Duodenal mucosa (tissue), 2 donors: ENCODE data around the gene KCNIP1.
"Not testable (repeated sequence)": the region's sequence is repeated elsewhere in the genome, so short reads cannot be mapped to it uniquely, and the experiment has no call there.

Experiments
- H3K27ac ChIP-seq: one replicate; pipeline ENCODE4 v1.7.0; 2013; ENCODE audit warnings: low read depth, low read length
- H3K27me3 ChIP-seq, 2 donors: one replicate each; pipeline ENCODE4 v1.7.0; 2013; ENCODE audit warnings: low read length in 2 of 2, control low read depth in 1 of 2; ENCODE audit not compliant: insufficient read depth in 2 of 2, control insufficient read depth in 1 of 2
- H3K36me3 ChIP-seq, 2 donors: one replicate each; pipeline ENCODE4 v1.7.0; 2013; ENCODE audit warnings: low read length in 2 of 2, control low read depth in 1 of 2; ENCODE audit not compliant: insufficient read depth in 2 of 2, control insufficient read depth in 1 of 2
- H3K4me1 ChIP-seq, 2 donors: one replicate each; pipeline ENCODE4 v1.7.0; 2013; ENCODE audit warnings: low read length in 2 of 2, control low read depth in 1 of 2; ENCODE audit not compliant: insufficient read depth in 2 of 2, control insufficient read depth in 1 of 2
- H3K4me3 ChIP-seq, 2 donors: one replicate each; pipeline ENCODE4 v1.7.0; 2013; ENCODE audit warnings: low read length in 2 of 2, low read depth in 1 of 2
- H3K9ac ChIP-seq, 2 donors: one replicate each; pipeline ENCODE4 v1.7.0; 2013; ENCODE audit warnings: low read length in 2 of 2, low read depth in 1 of 2
- H3K9me3 ChIP-seq, 2 donors: one replicate each; pipeline ENCODE4 v1.7.0; 2013; ENCODE audit warnings: low read length in 2 of 2, control low read depth in 1 of 2; ENCODE audit not compliant: control insufficient read depth in 1 of 2

Gene KCNIP1

GRCh38 chr5:170545313-170545712 is 41.5 kb downstream of the KCNIP1 start:
- no peaks in the 10 kb centered on the region for H3K4me1 ChIP-seq

GRCh38 chr5:170545811-170546210 is 42.0 kb downstream of the KCNIP1 start:
- H3K27ac ChIP-seq = no peak overlapping the region
- H3K27me3 ChIP-seq = peaks cover 0 to 2% of the 10 kb centered on the region in 2 donors
- H3K9me3 ChIP-seq = peaks cover 0 to 2% of the 10 kb centered on the region in 2 donors
- no peaks in the 10 kb centered on the region for H3K4me1 ChIP-seq
- no peaks in the 10 kb centered on the region for H3K36me3 ChIP-seq
- H3K9ac ChIP-seq = no peak overlapping the region
- H3K4me3 ChIP-seq = no peak overlapping the region

More at GRCh38 chr5:170545313-170545712, 41.5 kb downstream of the KCNIP1 start:
- Histone ChIP-seq H3K9me3 (peaks cover 0 to 2% of the 10 kb centered on the region in 2 donors), H3K36me3 (no peaks in the 10 kb centered on the region), H3K4me3 (no peak overlapping the region), H3K27me3 (peaks cover 0 to 2% of the 10 kb centered on the region in 2 donors), H3K9ac (no peak overlapping the region), H3K27ac (no peak overlapping the region)

DNA sequence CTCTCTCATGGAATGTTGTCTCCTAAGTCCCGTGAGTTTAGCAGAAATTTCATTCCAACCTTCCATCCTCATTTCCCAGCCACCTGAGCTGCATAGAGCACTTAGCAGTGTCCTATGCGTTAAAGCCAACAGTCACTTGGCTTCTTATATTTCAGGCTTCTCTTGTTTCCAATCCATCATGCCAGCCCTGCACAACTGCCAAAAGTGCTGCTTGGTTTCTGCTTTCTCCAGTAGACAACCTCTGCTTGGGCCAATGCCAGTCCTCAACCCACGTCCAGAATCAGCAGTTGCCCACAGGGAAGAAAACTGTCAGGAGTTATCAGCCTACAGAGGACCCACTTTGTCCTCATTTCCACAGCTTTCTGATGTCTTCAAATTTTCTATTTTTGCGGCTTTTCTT is 42.5 kb downstream of the KCNIP1 start:
- Histone ChIP-seq H3K4me1 (no peaks in the 10 kb centered on the region), H3K9me3 (peaks cover 0 to 2% of the 10 kb centered on the region in 2 donors), H3K36me3 (no peaks in the 10 kb centered on the region), H3K4me3 (no peak overlapping the region), H3K9ac (no peak overlapping the region), H3K27me3 (peaks cover 0 to 2% of the 10 kb centered on the region in 2 donors), H3K27ac (no peak overlapping the region)

- H3K9me3 ChIP-seq, H3K9ac ChIP-seq, H3K4me1 ChIP-seq, H3K36me3 ChIP-seq, H3K4me3 ChIP-seq, H3K27me3 ChIP-seq, H3K27ac ChIP-seq: not testable (repeated sequence)
Measured at GRCh38 chr5:170550382-170550781, 46.6 kb downstream of the KCNIP1 start.

DNA sequence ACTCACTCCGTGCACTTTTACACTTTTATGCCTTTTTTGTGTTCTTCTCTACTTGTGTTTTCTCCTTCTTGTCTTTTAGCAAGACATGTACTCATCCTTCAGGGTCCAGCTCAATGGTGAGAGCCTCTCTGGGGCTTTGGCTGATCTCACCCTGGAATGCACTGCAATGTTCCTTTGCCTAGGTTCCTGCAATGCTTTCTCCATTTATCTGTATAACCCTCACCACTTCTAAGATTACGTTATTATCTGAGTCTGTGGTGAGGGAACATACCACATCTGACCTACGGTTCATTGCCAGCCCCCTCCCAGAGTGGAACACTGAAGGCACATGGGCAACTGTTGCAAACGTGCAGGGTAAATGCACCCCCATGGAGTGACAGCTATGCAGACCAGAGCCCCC is 47.3 kb downstream of the KCNIP1 start:
- no peak overlapping the region for H3K4me3 ChIP-seq
- H3K27ac ChIP-seq = no peak overlapping the region
- H3K9ac ChIP-seq = no peak overlapping the region
- H3K36me3 ChIP-seq = no peaks in the 10 kb centered on the region
- H3K4me1 ChIP-seq = peaks cover 0 to 4% of the 10 kb centered on the region in 2 donors
- H3K9me3 ChIP-seq = no peaks in the 10 kb centered on the region
- H3K27me3 ChIP-seq = peaks cover 0 to 7% of the 10 kb centered on the region in 2 donors

DNA sequence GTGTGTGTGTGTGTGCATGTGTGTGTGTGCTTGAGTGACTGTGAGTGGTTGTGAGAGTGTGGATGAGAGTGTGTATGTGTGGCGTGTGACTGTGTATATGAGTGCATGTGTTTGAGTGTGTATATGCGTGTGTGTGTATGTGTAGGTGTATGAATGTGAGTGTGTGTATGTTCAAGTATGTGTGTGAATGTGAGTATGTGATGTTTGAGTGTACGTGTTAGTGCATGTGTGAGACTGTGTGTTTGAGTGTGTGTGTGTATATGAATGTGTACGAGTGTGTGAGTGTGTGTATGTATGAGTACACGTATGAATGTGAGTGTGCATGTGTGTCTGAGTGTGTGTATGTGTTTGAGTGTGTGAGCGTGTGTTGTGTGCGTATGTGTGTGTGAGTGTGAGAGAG is 47.8 kb downstream of the KCNIP1 start:
- Histone ChIP-seq H3K27ac (no peak overlapping the region), H3K4me1 (peaks cover 0 to 4% of the 10 kb centered on the region in 2 donors), H3K27me3 (peaks cover 0 to 5% of the 10 kb centered on the region in 2 donors), H3K9ac (no peak overlapping the region), H3K4me3 (no peak overlapping the region), H3K9me3 (no peaks in the 10 kb centered on the region), H3K36me3 (no peaks in the 10 kb centered on the region)

DNA sequence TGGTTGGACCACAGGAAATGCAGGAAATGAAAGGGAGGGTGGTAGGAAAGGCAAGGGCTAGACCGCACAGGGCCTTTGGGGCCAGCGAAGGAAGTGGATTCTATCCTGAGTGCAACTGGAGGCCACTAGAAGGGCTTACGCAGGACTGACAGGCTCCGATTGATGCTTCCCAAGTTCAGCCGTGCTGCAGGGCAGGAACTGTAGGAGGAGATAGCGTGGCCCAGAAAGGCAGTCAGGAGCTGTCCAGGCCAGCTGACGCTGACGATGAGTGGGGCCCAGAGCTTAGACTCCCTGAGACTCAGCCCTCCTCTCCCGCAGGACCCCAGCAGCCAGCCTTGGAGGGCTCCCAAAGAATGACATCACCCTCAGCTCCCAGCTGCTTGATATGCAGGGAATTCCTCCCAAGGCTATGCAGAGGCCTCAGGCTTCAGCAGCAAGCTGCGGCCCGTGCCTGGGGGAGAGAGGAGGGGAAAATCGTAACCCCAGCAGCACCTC is 48.8 kb downstream of the KCNIP1 start:
- no peak overlapping the region for H3K9ac ChIP-seq
- H3K27me3 ChIP-seq = peaks cover 0 to 5% of the 10 kb centered on the region in 2 donors
- H3K4me3 ChIP-seq = no peak overlapping the region
- H3K27ac ChIP-seq = no peak overlapping the region
- no peaks in the 10 kb centered on the region for H3K9me3 ChIP-seq
- no peaks in the 10 kb centered on the region for H3K36me3 ChIP-seq
- H3K4me1 ChIP-seq = peaks cover 0 to 4% of the 10 kb centered on the region in 2 donors

- H3K27me3 ChIP-seq = peaks cover 0 to 5% of the 10 kb centered on the region in 2 donors
- H3K36me3 ChIP-seq = no peaks in the 10 kb centered on the region
- no peak overlapping the region for H3K4me3 ChIP-seq
- no peaks in the 10 kb centered on the region for H3K9me3 ChIP-seq
- H3K27ac ChIP-seq = no peak overlapping the region
- H3K9ac ChIP-seq = no peak overlapping the region
- H3K4me1 ChIP-seq = peaks cover 0 to 4% of the 10 kb centered on the region in 2 donors
Measured at GRCh38 chr5:170553218-170553617, 49.4 kb downstream of the KCNIP1 start.

DNA sequence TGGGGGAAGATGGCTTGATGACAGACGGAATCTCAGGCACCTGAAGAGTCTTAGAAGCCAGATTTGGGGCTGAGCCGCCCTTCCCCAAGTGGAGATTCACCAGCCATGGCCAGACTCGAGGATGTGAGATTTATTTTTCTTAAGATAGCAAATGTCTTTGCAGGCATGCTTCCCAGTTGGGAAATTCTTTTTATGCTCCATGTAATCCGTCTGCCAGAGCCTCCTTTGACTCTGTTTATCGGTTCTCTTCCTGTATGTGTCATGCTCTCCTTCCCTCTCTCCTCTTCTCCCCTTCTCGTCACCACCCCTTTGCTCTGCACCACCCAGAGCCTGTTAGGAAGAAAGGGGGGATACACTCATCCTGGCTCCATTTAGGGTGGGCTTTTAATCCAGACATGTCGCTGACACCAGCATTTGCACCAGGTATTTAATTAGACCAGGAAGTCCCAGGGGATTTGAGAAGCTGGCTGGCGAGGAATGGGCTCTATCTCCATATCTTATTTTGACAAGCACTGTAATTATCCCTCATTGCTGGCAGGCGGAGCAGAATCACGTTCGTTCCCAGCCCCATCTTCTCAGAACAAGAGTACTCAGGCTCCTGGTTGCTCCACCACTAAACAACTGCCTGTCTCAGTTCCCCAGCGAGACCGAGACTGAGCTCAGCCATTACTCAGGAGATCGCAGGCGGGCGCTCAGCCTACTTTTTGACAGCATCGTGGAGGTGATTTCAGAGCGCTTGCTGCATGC is 50.9 kb downstream of the KCNIP1 start:
- Histone ChIP-seq H3K9me3 (no peaks in the 10 kb centered on the region), H3K27me3 (peaks cover 0 to 5% of the 10 kb centered on the region in 2 donors), H3K4me1 (peaks cover 0 to 4% of the 10 kb centered on the region in 2 donors), H3K36me3 (no peaks in the 10 kb centered on the region), H3K27ac (no peak overlapping the region), H3K4me3 (no peak overlapping the region), H3K9ac (no peak overlapping the region)

- Histone ChIP-seq H3K27me3 (peaks cover 0 to 10% of the 10 kb centered on the region in 2 donors), H3K4me3 (no peak overlapping the region), H3K27ac (no peak overlapping the region), H3K9ac (no peak overlapping the region), H3K36me3 (no peaks in the 10 kb centered on the region), H3K4me1 (peaks cover 0 to 4% of the 10 kb centered on the region in 2 donors), H3K9me3 (no peaks in the 10 kb centered on the region)
Measured at GRCh38 chr5:170557314-170557713, 53.5 kb downstream of the KCNIP1 start.
